ENCODE data around the gene TGFA. TPM values are rescaled to one million over a fixed set of nuclear protein-coding genes. Genes with fewer than 3 reads are reported as not detected.

The TGFA gene
- total RNA-seq, 1 donor = 0.63 TPM

- H3K4me3 ChIP-seq (ENCODE audit: low read length) = no peak overlapping the region
- H3K4me1 ChIP-seq (ENCODE audit: insufficient read depth, low read length) = peaks cover 57% of the 10 kb centered on the region
- H3K9me3 ChIP-seq (ENCODE audit: low read depth, low read length) = no peaks in the 10 kb centered on the region
- no peaks in the 10 kb centered on the region for H3K27me3 ChIP-seq (ENCODE audit: insufficient read depth, low read length)
These were observed 31.0 kb downstream of the TGFA start for GRCh38 chr2:70522627-70523026.

- no peaks in the 10 kb centered on the region for H3K9me3 ChIP-seq (ENCODE audit: low read depth, low read length)
- H3K4me3 ChIP-seq (ENCODE audit: low read length) = no peak overlapping the region
- H3K4me1 ChIP-seq (ENCODE audit: insufficient read depth, low read length) = peaks cover 64% of the 10 kb centered on the region
- no peaks in the 10 kb centered on the region for H3K27me3 ChIP-seq (ENCODE audit: insufficient read depth, low read length)
These were observed 32.8 kb downstream of the TGFA start for GRCh38 chr2:70520825-70521224.

GRCh38 chr2:70519453-70519852 lies 34.2 kb downstream of the TGFA start:
- Histone ChIP-seq H3K9me3 (ENCODE audit: low read depth, low read length) (no peaks in the 10 kb centered on the region), H3K27me3 (ENCODE audit: insufficient read depth, low read length) (no peaks in the 10 kb centered on the region), H3K4me1 (ENCODE audit: insufficient read depth, low read length) (peaks cover 62% of the 10 kb centered on the region), H3K4me3 (ENCODE audit: low read length) (no peak overlapping the region)

- H3K4me1 ChIP-seq (ENCODE audit: insufficient read depth, low read length) = peaks cover 53% of the 10 kb centered on the region
- no peaks in the 10 kb centered on the region for H3K9me3 ChIP-seq (ENCODE audit: low read depth, low read length)
These were observed 35.1 kb downstream of the TGFA start for GRCh38 chr2:70518557-70518956.

GRCh38 chr2:70517804-70518203 lies 35.8 kb downstream of the TGFA start:
- Histone ChIP-seq H3K4me1 (ENCODE audit: insufficient read depth, low read length) (peaks cover 45% of the 10 kb centered on the region), H3K4me3 (ENCODE audit: low read length) (no peak overlapping the region), H3K9me3 (ENCODE audit: low read depth, low read length) (no peaks in the 10 kb centered on the region), H3K27me3 (ENCODE audit: insufficient read depth, low read length) (no peaks in the 10 kb centered on the region)

More at GRCh38 chr2:70518557-70518956, 35.1 kb downstream of the TGFA start:
- H3K4me3 ChIP-seq (ENCODE audit: low read length) = no peak overlapping the region
- no peaks in the 10 kb centered on the region for H3K27me3 ChIP-seq (ENCODE audit: insufficient read depth, low read length)

- no peaks in the 10 kb centered on the region for H3K27me3 ChIP-seq (ENCODE audit: insufficient read depth, low read length)
- peaks cover 46% of the 10 kb centered on the region for H3K4me1 ChIP-seq (ENCODE audit: insufficient read depth, low read length)
- H3K4me3 ChIP-seq (ENCODE audit: low read length) = no peak overlapping the region
- H3K9me3 ChIP-seq (ENCODE audit: low read depth, low read length) = no peaks in the 10 kb centered on the region
These were observed 37.0 kb downstream of the TGFA start for GRCh38 chr2:70516596-70516995.

GRCh38 chr2:70515938-70516337 lies 37.7 kb downstream of the TGFA start:
- Histone ChIP-seq H3K4me3 (ENCODE audit: low read length) (no peak overlapping the region), H3K27me3 (ENCODE audit: insufficient read depth, low read length) (no peaks in the 10 kb centered on the region), H3K9me3 (ENCODE audit: low read depth, low read length) (no peaks in the 10 kb centered on the region), H3K4me1 (ENCODE audit: insufficient read depth, low read length) (peaks cover 46% of the 10 kb centered on the region)

GRCh38 chr2:70514612-70515055 lies 39.0 kb downstream of the TGFA start:
- H3K4me1 ChIP-seq (ENCODE audit: insufficient read depth, low read length) = peaks cover 59% of the 10 kb centered on the region

GRCh38 chr2:70513738-70514137 lies 39.9 kb downstream of the TGFA start:
- Histone ChIP-seq H3K27me3 (ENCODE audit: insufficient read depth, low read length) (no peaks in the 10 kb centered on the region), H3K9me3 (ENCODE audit: low read depth, low read length) (no peaks in the 10 kb centered on the region), H3K4me1 (ENCODE audit: insufficient read depth, low read length) (peaks cover 64% of the 10 kb centered on the region)

More at GRCh38 chr2:70514612-70515055, 39.0 kb downstream of the TGFA start:
- Histone ChIP-seq H3K4me3 (ENCODE audit: low read length) (no peak overlapping the region), H3K27me3 (ENCODE audit: insufficient read depth, low read length) (no peaks in the 10 kb centered on the region), H3K9me3 (ENCODE audit: low read depth, low read length) (no peaks in the 10 kb centered on the region)

GRCh38 chr2:70511971-70512729 lies 41.5 kb downstream of the TGFA start:
- Histone ChIP-seq H3K4me3 (ENCODE audit: low read length) (no peak overlapping the region), H3K27me3 (ENCODE audit: insufficient read depth, low read length) (no peaks in the 10 kb centered on the region), H3K9me3 (ENCODE audit: low read depth, low read length) (no peaks in the 10 kb centered on the region), H3K4me1 (ENCODE audit: insufficient read depth, low read length) (peaks cover 49% of the 10 kb centered on the region)

More at GRCh38 chr2:70513738-70514137, 39.9 kb downstream of the TGFA start:
- H3K4me3 ChIP-seq (ENCODE audit: low read length) = no peak overlapping the region

GRCh38 chr2:70510313-70510712 lies 43.3 kb downstream of the TGFA start:
- H3K27me3 ChIP-seq (ENCODE audit: insufficient read depth, low read length) = no peaks in the 10 kb centered on the region
- H3K9me3 ChIP-seq (ENCODE audit: low read depth, low read length) = no peaks in the 10 kb centered on the region
- peaks cover 31% of the 10 kb centered on the region for H3K4me1 ChIP-seq (ENCODE audit: insufficient read depth, low read length)
- H3K4me3 ChIP-seq (ENCODE audit: low read length) = no peak overlapping the region

- H3K27me3 ChIP-seq (ENCODE audit: insufficient read depth, low read length) = no peaks in the 10 kb centered on the region
- no peaks in the 10 kb centered on the region for H3K9me3 ChIP-seq (ENCODE audit: low read depth, low read length)
- no peak overlapping the region for H3K4me3 ChIP-seq (ENCODE audit: low read length)
- peaks cover 25% of the 10 kb centered on the region for H3K4me1 ChIP-seq (ENCODE audit: insufficient read depth, low read length)
These were observed 44.1 kb downstream of the TGFA start for GRCh38 chr2:70509565-70509964.

GRCh38 chr2:70508711-70509462 lies 44.7 kb downstream of the TGFA start:
- Histone ChIP-seq H3K4me1 (ENCODE audit: insufficient read depth, low read length) (peaks cover 25% of the 10 kb centered on the region), H3K4me3 (ENCODE audit: low read length) (no peak overlapping the region), H3K27me3 (ENCODE audit: insufficient read depth, low read length) (no peaks in the 10 kb centered on the region), H3K9me3 (ENCODE audit: low read depth, low read length) (no peaks in the 10 kb centered on the region)

GRCh38 chr2:70505613-70506391 lies 47.8 kb downstream of the TGFA start:
- H3K9me3 ChIP-seq (ENCODE audit: low read depth, low read length) = no peaks in the 10 kb centered on the region
- H3K4me1 ChIP-seq (ENCODE audit: insufficient read depth, low read length) = peaks cover 17% of the 10 kb centered on the region
- no peak overlapping the region for H3K4me3 ChIP-seq (ENCODE audit: low read length)
- no peaks in the 10 kb centered on the region for H3K27me3 ChIP-seq (ENCODE audit: insufficient read depth, low read length)

GRCh38 chr2:70504750-70505149 lies 48.9 kb downstream of the TGFA start:
- H3K4me1 ChIP-seq (ENCODE audit: insufficient read depth, low read length) = peaks cover 7% of the 10 kb centered on the region
- no peaks in the 10 kb centered on the region for H3K27me3 ChIP-seq (ENCODE audit: insufficient read depth, low read length)
- no peaks in the 10 kb centered on the region for H3K9me3 ChIP-seq (ENCODE audit: low read depth, low read length)
- no peak overlapping the region for H3K4me3 ChIP-seq (ENCODE audit: low read length)

Measured in mononuclear cell (primary cell).